ENCODE results near the gene WDR86.

Gene WDR86

DNA sequence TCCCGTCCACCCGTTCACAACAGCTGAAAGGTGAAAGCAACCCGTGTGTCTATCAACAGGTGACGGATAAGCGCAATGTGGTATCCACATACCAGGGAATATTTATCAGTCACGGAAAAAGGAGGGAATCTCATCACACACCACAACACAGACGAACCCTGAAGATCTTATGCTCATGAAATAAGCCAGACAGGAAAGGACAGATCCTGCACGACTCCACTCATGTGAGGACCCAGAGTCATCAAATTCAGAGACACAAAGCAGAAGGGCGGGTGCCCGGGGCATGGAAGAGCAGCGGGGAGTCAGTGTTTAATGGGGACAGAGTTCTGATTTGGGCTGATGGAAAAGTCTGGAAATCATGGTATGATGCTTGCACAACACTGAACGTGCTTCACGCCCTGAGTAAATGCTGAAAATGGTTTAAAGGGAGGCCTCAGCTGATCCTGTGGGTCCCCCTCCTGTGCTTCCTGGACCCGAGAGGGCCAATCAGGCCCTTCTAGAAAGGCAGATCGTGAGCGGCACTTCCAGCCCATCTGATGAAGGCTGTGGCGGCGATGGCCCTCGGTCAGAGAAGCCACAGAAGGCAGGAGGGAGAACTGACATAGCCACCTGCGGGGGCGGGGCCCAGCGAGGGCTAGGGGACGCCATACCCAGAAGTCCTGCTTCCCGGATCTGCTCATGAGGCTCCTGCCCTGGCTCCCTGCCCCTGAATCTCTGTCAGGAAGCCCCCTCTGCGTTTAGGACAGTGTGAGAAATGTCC is 19.1 kb downstream of the WDR86 start:
- DNase-seq (ENCODE audit: low spot score), result no peak

DNA sequence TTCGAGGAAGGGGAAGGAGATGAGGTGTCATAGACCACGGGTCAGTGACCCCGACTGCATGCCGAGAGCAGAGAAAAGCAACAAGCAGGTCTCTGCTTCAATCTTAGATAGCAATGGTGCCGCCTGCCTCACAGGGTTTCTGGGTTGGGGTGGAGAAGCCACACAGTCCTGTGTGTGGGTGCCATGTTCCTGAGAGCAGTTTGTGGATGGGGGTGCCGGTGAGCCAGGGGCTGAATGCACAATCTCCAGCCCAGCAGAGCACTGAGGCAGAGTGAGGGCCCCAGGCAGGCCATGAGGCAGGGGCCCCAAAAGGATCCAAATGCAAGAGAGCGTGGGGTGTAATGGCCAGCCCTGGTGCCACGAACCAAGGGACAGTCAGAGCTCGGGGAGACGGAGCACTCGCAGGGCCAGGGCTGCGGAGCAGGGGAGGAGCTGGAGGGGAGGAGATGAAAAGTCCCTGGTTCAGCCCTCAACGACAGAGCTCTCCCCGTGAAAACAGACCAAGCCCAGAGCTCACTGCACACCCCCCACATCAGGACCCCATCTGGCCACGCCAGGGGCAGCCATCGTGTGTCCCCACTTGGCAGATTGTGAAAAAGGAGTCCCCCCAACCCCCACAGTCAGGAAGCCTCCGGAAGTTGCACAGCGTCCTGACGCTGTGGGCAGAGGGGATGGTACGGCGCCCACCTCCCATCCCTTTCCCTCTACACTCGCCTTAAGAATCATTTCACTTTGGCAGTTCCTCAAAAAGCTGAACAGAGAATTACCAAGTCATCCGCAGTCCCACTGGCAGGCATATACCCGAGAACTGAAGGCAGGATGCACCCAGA is 19.9 kb downstream of the WDR86 start:
- no peak for DNase-seq (ENCODE audit: low spot score)

DNA sequence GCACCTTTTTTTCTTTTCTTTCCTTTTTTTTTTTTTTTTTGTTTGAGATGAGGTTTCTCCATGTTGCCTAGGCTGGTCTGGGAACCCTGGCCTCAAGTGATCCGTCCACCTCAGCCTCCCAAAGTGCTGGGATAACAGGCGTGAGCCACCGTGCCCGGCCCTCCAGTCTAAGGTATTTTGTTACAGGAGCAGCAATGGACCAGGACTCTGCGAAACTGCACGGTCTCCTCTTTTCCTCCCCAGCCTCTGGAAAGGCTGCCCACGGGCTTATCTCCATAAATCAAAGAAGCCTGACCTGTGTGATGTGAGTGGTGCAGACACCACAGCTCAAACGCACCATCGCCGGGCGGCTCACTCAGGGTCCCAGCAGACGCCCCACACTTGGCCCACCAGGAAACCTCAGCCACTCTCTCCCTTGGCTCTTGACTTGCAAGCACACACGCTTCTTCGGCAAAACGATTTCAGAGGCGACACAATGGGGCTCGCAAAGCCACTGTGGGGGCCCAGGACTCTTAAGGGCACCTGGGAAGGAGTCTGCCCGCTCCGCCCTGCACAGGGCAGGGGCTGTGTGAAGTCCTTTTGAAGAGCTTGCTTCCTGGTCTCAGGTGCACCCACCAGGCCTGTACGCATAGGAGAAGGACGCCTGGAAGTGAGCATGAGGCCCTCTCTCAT is 20.6 kb downstream of the WDR86 start:
- no peak for DNase-seq (ENCODE audit: low spot score)

DNA sequence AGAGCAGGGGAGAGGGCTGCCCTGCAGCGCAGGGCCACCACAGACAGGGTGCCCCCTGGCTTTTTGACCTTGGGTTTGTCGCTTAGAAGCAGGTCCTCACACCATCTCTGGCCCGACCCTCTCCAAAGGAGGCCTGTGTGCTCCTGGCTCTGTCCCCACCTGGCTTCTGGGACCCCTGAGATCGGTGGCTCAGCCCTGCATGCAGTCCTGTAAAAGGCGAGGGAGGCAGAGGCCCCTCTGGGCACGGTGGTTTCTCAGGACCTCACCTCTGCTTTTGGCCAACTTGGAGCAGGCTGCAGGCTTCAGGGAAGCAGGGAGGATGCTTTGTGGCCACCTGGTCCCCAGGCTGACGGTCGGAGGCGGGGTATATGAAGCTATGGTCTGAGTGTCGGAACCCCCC is 21.4 kb downstream of the WDR86 start:
- no peak for DNase-seq (ENCODE audit: low spot score)

DNA sequence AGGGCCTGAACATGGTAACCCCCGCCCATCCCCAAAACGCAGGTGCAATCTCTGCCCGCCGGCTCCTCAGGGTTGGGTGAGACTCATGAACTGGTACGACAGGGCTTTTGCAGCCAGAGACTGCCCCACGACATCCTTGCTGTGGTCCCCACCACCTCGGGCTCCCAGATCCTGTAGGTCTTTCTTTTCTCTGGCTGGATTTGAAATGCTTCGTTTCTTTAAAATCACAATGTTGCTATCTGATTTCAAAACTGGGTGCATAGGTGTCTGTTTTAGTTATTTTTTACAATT is 21.9 kb downstream of the WDR86 start:
- no peak for DNase-seq (ENCODE audit: low spot score)

DNA sequence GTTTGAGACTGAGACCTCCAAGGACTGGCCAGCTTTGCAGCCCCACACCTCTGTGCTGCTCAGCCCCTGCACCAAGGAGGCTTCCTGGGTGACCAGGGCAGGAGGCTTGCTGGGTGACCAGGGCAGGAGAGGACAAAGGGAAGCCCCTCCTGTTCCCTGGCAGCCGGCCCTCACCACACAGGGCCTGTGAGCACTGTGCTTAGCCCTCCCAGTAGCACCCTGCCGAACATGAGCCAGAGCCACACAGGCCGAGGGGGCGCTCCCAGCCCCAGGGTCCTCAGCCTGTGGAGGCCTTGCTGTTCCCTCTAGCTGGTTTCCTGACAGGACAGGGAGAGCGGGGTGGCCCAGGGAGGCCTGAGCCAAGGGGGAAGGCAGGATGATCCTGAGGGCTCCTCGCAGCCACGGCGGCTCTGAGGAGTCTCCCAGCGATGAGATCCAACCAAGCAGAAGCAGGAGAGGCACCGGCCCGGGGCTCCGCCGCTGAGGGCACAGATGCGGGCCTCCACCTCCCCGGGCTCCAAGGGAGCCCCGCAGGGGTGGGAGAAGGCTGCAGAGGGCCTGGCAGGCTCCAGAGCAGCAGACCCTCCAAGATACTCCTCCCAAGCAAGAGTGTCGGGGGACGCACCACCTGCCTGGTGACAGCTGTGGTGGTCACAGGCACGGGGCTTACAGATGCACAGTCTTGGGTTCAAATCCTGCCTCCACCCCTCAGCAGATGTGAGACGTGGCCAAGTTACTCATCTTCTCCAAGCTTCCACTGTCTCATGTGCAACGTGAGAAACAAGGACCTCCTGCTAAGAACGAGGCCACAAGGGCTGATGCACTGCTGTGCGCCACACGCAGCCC is 22.5 kb downstream of the WDR86 start:
- no peak for DNase-seq (ENCODE audit: low spot score)

DNA sequence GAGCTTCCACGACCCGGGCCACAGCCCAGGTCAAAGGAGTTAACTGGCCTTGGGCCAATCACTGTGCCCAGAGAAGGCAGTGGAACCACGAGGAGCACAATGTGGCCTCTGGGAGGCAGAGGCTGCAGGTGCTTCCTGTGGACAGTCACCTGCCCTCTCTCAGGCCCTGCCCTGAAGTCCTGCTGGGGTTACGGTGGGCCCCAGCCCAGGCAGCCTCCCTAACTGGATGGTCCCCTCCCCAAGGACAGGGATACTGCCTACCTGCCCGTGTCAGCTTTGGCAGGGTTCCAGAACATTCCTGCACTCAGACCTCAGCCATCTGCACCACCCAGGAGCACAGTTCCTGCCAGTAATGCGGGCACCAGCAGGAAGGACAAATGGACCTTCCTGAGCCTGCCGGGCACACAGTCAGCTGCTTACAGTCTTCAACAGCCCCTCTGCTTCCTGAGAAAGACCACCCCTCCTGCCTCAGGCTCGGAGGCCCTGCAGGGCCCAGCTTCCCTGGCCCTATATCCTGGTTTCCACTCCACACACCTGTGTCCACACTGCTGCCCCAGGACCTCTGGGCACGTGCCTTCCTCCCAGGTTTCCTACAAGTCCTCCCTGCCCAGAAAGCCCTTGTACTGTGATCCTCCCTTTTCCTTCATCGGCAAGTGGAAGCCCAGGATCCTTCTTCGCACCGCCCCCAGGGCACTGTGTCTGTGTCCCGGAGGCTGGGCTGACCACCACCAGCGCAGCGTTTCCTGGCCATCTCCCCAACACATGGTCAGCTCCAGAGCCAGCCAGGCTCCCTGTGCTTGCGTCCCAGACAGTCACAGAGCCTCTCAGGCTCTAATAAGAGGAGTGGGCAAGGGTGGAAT is 23.3 kb downstream of the WDR86 start:
- DNase-seq (ENCODE audit: low spot score), result no peak

DNA sequence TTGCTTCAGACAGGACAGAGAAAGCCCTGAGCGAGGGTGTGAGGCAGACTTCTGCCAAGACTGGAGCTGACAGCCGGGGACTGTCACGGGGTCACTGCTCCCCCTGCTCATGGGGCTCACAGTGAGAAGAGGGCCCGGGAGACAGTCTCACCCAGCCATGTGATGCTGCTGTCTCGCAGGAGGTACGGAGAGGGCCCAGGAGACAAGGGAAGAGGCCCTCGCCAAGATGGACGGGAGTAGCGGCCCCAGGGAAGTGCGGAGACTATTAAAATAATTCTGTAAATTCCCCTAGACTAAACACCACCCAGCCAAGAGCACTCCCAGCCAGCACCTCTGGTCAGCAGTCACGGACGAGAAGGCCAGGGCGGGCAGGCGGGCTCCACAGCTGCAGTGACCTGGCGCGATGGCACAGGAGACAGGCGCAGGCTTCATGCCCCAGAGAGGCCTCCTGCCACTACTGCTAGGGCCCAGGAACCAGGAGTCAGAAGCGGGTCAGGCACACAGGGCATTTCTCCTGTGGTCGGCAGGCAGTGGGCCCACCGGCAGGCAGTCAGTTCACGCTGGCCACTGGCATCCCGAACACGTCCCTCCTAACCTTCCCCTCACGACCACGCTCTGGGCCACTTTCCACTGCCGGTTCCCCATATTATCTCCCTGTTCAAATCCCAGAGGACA is 24.1 kb downstream of the WDR86 start:
- DNase-seq (ENCODE audit: low spot score), result no peak

DNA sequence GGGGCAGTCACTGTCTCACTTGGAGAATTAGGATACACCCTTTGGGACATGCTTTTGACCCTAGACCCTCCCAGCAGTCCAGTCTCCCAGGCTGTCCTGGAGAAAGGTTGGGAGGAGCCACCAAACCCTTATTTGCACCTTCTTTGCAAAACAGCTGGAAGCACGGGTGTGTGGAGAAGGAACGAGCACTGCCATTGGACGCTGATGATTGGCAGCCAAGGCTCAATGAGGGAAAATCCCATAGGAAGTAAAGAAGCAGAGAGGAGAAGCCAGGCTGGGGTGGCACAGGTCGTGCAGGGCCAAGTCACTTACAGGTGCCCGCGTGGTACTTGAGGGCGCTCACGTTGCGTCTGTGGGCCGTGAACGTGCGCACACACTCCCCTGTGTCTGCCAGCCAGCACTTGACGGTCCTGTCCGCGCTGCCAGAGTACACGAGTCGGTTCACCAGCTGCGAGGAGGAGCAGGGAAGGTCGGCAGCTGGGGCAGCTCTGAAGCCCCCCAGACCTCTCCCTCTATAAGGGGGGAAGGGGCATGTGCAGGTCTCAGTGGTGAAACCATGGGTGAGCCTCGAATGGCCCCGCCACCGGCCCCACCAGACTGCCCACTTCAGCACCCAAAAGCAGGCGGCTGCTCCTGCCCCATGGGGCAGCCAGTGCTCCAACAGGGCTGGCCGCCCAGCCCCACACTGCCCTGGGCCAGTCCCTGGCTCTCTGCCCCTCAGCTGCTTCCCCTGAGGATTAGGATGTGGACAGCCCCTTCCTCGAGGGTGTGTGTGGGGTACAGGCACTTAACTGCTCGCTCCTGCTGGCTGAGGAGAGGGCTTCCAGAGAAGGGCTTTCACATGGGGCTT is 24.8 kb downstream of the WDR86 start:
- no peak for DNase-seq (ENCODE audit: low spot score)

DNA sequence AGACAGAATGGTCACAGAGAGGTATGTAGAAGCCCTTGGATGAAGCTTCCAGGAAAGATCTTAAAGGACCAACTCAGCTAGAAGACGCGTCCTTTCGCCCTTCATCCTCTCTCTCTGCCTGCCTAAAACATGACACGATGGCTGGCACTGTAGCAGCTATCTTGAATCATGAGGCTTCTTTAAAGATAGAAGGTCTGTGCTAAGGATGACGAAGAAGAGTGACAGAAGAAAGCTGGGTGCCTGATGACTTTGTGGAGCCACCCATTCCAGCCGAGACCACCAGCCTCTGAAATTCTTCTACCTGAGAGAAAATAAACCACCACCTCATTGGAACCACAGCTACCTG is 25.5 kb downstream of the WDR86 start:
- DNase-seq (ENCODE audit: low spot score), result no peak

DNA sequence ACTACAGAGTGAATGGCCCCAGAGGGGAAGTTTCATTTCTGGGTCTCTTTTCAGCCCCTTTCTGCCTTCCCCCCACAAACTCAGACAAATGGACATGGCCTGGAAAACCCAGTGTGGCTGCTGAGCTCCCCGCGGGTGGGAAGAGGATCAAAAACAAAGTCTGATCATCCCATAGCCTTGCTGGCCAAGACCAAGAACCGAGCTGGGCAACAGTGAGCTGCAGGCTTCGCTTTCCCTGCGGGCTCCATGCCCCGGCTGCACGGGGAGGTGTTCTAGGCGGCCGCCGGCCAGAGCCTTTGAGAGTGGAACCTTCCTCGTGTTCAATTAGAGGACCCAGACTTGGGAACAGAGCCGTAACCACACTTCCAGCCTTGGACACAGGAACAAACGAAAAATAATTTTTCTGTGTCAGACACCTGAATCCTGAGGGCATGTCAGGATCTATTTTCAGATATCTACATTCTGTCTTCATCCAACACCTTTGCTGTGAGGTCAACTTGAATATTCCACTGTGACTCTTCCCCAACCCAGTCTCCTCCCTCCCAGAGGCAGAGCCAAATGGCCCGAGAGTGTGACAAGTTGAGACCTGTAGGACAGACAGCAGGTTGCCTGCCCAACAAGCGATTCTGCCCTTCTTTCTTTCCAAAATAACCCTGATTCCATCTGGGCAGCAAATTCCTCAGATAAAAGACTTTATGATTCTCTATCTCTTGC is 26.0 kb downstream of the WDR86 start:
- DNase-seq (ENCODE audit: low spot score), result no peak

DNA sequence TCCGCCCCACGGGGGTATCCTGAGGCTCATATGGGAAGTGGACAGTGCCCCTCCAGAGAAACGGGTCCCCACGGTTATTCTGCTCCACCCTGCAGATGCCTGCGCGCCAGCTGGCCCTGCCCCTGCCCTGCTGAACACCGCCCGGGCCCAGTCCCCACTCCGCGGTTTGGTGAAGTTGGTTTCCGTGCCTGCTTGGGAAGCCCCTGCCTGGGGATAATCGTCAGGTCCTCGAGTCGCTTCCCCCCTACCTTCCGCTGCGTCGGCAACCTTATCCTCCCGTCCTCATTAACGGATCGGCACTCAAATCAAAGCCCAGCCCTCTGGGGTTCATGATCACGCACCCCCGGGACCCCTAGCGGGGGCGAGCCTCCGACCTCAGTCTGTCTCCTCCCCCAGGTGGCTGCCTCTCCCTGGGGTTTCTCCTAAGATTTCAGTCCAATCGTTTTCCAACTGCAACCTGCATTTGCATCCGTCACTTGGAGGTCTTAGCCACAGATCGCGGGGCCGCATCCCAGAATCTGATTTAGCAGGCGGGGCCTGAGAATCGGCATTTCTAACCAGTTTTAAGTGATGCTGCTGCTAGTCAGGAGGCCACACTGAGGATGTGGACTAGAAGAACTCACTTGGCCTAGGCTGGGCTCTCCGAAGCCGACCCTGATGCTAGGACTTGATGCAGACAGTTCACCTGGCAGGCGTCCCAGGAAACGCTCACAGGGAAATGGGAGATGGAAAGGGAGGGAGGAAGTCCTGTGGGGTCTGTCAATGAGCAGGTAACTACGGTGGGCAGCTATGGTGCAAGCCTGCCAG is 27.6 kb downstream of the WDR86 start:
- peak; percentile 13 for DNase-seq (ENCODE audit: low spot score)

DNA sequence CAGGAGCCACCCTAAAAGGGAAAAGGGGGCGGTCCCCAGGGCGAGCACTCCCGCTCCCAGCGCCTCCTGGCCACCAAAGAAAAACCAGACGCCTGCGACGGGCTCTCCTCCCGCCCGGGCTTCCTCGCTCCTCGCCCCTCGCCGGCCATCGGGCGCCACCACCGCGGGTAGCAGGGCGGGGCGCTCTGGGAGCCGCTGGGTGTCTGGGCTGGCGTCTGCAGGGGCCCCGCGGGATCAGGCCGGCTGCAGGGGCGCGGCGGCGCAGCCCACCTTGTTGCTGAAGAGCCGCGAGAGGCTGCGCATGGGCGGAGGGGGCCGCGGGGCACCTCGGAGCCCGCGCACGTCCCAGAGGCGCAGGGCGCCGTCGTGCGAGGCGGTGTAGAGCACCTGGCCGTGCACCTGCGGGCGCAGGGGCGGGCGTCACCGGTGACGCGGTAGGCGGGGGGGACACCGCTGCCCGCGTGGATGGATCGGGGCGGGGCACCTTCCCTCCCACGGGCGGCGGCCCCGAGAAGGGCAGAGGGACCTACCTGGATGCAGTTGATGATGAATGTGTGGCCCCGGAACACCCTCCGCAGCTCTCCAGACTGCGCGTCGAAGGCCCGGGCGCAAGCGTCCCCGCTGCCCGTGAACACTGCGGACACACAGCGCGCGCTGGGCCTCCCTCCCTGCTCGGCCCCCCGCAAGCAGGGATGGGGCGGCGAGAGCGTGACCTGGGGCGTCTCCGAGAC is 28.3 kb downstream of the WDR86 start:
- DNase-seq (ENCODE audit: low spot score), result peak; percentile 54

DNA sequence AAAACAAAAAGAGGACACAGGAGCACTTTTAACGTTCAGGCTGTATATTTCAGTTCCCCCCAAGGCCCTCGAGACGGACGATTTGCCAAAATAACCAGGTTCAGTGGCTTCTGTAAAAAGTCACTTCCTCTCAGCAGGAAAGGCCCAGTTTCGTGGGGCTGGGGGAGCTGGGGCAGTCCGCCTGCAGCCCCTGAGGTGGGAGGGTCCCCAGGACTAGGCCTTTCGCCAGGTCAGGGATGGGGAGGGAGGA is 28.8 kb downstream of the WDR86 start:
- no peak for DNase-seq (ENCODE audit: low spot score)

DNA sequence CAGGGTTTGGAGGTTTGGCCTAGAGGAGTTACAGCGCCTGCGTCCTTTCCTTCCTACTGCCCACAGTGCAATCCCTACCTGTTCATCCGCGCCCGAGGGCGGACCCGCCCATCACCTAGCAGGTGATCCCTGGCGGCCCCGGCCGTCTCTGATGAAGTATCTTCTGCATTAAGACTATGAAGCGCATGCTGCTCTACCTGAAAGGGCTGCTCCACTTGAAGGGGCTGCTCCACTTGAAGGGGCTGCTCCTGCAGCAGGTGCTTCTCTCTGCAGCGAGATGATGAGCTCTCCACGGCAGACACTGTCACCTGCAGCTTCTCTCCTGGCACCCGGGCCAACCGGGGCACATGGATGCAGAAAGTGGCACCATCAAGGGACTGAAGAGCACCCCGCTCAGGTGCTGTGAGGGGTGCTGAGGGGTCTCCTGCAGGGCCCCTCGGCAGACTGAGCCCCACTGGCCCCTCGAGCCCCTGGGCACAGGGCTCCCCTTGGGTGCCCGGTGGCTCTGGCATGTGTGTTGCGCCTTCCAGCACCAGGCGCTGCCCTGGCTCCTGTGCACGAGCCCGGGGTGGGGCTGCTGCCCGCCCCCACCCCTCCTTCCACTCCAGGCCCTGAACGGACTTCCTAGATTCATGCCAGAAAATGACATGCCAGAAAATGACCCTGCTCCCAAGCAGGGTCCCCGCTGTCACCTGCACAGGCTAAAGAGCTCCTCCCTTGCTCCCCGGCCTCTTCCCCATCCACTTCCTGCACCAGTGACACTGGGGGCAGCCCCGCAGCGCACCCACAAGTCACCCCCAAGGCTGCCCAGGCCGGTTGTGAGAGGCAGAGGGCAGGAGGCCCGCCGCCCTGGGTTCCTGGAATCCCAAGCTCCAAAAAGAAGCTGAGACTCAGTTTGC is 29.4 kb downstream of the WDR86 start:
- DNase-seq (ENCODE audit: low spot score), result no peak

DNA sequence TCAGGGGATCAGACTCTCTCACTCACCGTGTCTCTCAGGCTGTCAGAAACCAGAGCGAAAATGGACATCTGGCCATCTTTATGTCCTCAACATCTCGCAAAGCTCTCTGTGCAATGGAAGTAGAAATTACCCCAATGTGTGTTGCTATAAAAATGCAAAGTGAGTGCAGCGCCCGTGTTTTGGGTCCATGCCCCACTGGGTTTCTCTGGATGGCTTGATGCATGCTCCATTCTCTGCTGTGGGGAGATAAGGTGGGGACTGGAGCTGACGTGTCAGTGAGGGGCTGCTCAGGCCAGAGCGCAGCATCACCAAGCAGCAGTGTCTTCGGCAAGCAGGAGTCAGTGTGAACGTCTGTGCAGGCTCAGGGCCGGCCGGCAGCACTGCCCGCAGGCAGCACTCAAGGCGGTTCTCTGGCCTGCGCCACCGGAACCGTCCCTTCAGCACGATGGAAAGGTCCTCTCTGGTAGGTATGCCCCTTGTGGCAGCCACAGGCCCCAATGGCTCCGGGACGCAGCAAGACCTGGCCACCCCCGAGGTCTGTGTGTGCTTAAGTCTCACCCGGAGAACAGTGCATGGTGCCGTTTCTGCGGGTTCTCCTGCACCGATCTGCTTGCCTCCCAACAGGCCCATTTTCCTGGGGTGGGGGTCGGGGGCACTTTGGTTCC is 30.2 kb downstream of the WDR86 start:
- no peak for DNase-seq (ENCODE audit: low spot score)

DNA sequence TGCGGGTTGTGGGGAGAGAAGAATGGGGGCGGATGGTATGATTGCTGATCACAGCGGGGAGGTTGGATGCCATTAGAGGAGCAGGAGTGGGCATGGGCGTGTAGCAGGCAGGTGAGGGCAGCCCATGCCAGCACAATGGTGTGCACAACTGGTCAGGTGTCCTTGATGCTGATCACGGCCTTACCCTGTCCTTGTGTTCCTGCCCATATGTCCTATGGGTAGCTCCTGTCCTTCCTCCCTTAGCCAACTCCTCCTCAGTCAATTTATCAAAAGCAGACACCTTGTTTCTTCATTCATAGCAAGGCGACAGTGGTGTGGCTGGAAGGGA is 30.7 kb downstream of the WDR86 start:
- no peak for DNase-seq (ENCODE audit: low spot score)
